ENCODE measurements around the gene SNPH.
"Not testable (repeated sequence)": the region's sequence is repeated elsewhere in the genome, so short reads cannot be mapped to it uniquely, and the experiment has no call there.

- not testable (repeated sequence) for TF ChIP-seq EZH2 (IDR thresholded peaks at IDR 0.05; ENCODE audit: insufficient read depth, poor library complexity, severe bottlenecking); EZH2phosphoT487 (IDR thresholded peaks at IDR 0.05; ENCODE audit: insufficient read depth, low read depth)
Observed at GRCh38 chr20:1250282-1250681, 15.8 kb upstream of the SNPH start.

Data from GM23248 (cell line).